Calu3 (cell line): Measurements from ENCODE around the gene CCDC93. TPM values are rescaled to one million over a fixed set of nuclear protein-coding genes. Genes with fewer than 3 reads are reported as not detected.

Experiments used
- BruUV-seq: library from RNA; stranded (reverse); fragments of 400-500 nt; replicated peaks from 2 replicates; lab custom pipeline; 2021; lab: Mats Ljungman, UMichigan
- CTCF ChIA-PET: fragments of 300-600 bp; sonication (Branson Sonifier 250); formaldehyde crosslinking; loops from one replicate; lab custom pipeline; 2022; ENCODE audit warnings: antibody characterized with exemption; lab: Charles Lee
- DNase-seq: peaks from one replicate; pipeline ENCODE4 v3.0.0; 2022
- H3K27ac Mint-ChIP-seq: one replicate; pipeline ENCODE4 v1.8.0; 2022; ENCODE audit warnings: mixed read lengths; ENCODE audit not compliant: unreplicated experiment
- H3K27me3 Mint-ChIP-seq: one replicate; pipeline ENCODE4 v1.8.0; 2022; ENCODE audit warnings: mixed read lengths; ENCODE audit not compliant: unreplicated experiment
- H3K36me3 Mint-ChIP-seq: one replicate; pipeline ENCODE4 v1.8.0; 2022; ENCODE audit warnings: mild to moderate bottlenecking, moderate library complexity, mixed read lengths; ENCODE audit not compliant: insufficient read depth, unreplicated experiment
- H3K4me1 Mint-ChIP-seq: one replicate; pipeline ENCODE4 v1.8.0; 2022; ENCODE audit warnings: mild to moderate bottlenecking, low read depth, mixed read lengths; ENCODE audit not compliant: unreplicated experiment
- H3K4me3 Mint-ChIP-seq: one replicate; pipeline ENCODE4 v1.8.0; 2022; ENCODE audit warnings: mild to moderate bottlenecking, low read depth, moderate library complexity, mixed read lengths; ENCODE audit not compliant: unreplicated experiment
- H3K9me3 Mint-ChIP-seq: one replicate; pipeline ENCODE4 v1.8.0; 2022; ENCODE audit warnings: low read depth, mixed read lengths; ENCODE audit not compliant: unreplicated experiment
- intact Hi-C: fragments of 100-400 bp; cut with micrococcal nuclease; formaldehyde crosslinking; loops from one replicate; pipeline ENCODE4 v1.10.0; 2022; ENCODE audit not compliant: unreplicated experiment
- total RNA-seq: library from RNA; stranded (reverse); gene quantifications from 2 replicates; pipeline ENCODE4 v1.2.3, GENCODE V29; 2022
- TF ChIP-seq, protein P1 (sequence below): fragments of 200-600 bp; IDR thresholded peaks from one replicate; pipeline ENCODE4 v1.8.0; 2022; ENCODE audit warnings: antibody characterized with exemption; ENCODE audit not compliant: unreplicated experiment

CCDC93 gene
- total RNA-seq, 1 experiment from 2014 or later, result 57.3 TPM

GRCh38 chr2:117875786-117876185 lies 138.1 kb downstream of the CCDC93 start:
- no peak for DNase-seq
- Mint-ChIP-seq H3K4me1 (no peaks in the 10 kb centered on the region), H3K4me3 (no peak overlapping the region), H3K27ac (no peak overlapping the region), H3K36me3 (no peaks in the 10 kb centered on the region), H3K9me3 (no peaks in the 10 kb centered on the region), H3K27me3 (peaks cover 69% of the 10 kb centered on the region)
- intact Hi-C loops, result no loop called here
- CTCF ChIA-PET, result no interaction called here
- no TSS peak for BruUV-seq
- TF ChIP-seq, protein P1, sequence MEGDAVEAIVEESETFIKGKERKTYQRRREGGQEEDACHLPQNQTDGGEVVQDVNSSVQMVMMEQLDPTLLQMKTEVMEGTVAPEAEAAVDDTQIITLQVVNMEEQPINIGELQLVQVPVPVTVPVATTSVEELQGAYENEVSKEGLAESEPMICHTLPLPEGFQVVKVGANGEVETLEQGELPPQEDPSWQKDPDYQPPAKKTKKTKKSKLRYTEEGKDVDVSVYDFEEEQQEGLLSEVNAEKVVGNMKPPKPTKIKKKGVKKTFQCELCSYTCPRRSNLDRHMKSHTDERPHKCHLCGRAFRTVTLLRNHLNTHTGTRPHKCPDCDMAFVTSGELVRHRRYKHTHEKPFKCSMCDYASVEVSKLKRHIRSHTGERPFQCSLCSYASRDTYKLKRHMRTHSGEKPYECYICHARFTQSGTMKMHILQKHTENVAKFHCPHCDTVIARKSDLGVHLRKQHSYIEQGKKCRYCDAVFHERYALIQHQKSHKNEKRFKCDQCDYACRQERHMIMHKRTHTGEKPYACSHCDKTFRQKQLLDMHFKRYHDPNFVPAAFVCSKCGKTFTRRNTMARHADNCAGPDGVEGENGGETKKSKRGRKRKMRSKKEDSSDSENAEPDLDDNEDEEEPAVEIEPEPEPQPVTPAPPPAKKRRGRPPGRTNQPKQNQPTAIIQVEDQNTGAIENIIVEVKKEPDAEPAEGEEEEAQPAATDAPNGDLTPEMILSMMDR, result no peak

Other genes starting within 250 kb of the CCDC93 start
- 106 and 114 TPM in 2 replicates for gene DDX18, start 199.4 kb downstream of the CCDC93 start, total RNA-seq
- gene INSIG2, start 74.4 kb upstream of the CCDC93 start, total RNA-seq, result 64.4 and 67.1 TPM in 2 replicates